SH-SY5Y (cell line): ENCODE data around the gene AFTPH.

Experiments used
- GATA2 ChIP-seq: IDR thresholded peaks from 2 replicates; pipeline ENCODE4 v1.6.1; 2011; ENCODE audit warnings: mild to moderate bottlenecking, low read depth, low read length
- GATA3 ChIP-seq: IDR thresholded peaks from 2 replicates; pipeline ENCODE4 v1.6.1; 2011; ENCODE audit warnings: low read depth, mild to moderate bottlenecking, low read length, moderate library complexity

- TF ChIP-seq GATA2, result no peak
- TF ChIP-seq GATA3, result no peak
These were observed 86.3 kb downstream of the AFTPH start for GRCh38 chr2:64610316-64610855.
